Activated CD4-positive, alpha-beta T cell treated with anti-CD3 and anti-CD28 coated beads, Interleukin-2, Interleukin-6, amounts not matched to agents 100 ng/mL and 50 ng/mL, durations not matched to agents 16 hours and 8 hours (primary cell): ENCODE data around the gene SP3.

Experiments
- DNase-seq: peaks from one replicate; pipeline ENCODE4 v3.0.0-alpha.2; 2020

SP3 gene

GRCh38 chr2:173965372-173966025 lies at the start of gene SP3:
Gene SP3, minus strand, starts transcription at chr2:173965373. Its CDS starts 202 bp downstream, at chr2:173965171.
- DNase-seq = peak; percentile 97

- no peak for DNase-seq
Observed at GRCh38 chr2:174014699-174015070, 49.5 kb upstream of the SP3 start.

- DNase-seq = no peak
Observed at GRCh38 chr2:174014011-174014698, 49.0 kb upstream of the SP3 start.

GRCh38 chr2:174013315-174013751 lies 48.2 kb upstream of the SP3 start:
- DNase-seq = no peak

GRCh38 chr2:174012347-174013314 lies 47.5 kb upstream of the SP3 start:
- peak; percentile 20 for DNase-seq

- no peak for DNase-seq
Observed at GRCh38 chr2:174011796-174012195, 46.6 kb upstream of the SP3 start.

- DNase-seq = no peak
Observed at GRCh38 chr2:174011173-174011572, 46.0 kb upstream of the SP3 start.

GRCh38 chr2:174009488-174010223 lies 44.5 kb upstream of the SP3 start:
- DNase-seq = no peak

GRCh38 chr2:174008720-174009119 lies 43.5 kb upstream of the SP3 start:
- no peak for DNase-seq

- no peak for DNase-seq
Observed at GRCh38 chr2:174007010-174007409, 41.8 kb upstream of the SP3 start.

- no peak for DNase-seq
Observed at GRCh38 chr2:174005801-174006419, 40.7 kb upstream of the SP3 start.

GRCh38 chr2:174004905-174005605 lies 39.9 kb upstream of the SP3 start:
- peak; percentile 55 for DNase-seq

GRCh38 chr2:174003720-174004695 lies 38.8 kb upstream of the SP3 start:
- DNase-seq = no peak

GRCh38 chr2:174002679-174003078 lies 37.5 kb upstream of the SP3 start:
- no peak for DNase-seq

- DNase-seq = no peak
Observed at GRCh38 chr2:174001107-174001506, 35.9 kb upstream of the SP3 start.

- no peak for DNase-seq
Observed at GRCh38 chr2:173999724-174000123, 34.6 kb upstream of the SP3 start.

- DNase-seq = no peak
Observed at GRCh38 chr2:173999272-173999671, 34.1 kb upstream of the SP3 start.

GRCh38 chr2:173998386-173998785 lies 33.2 kb upstream of the SP3 start:
- DNase-seq = no peak

- DNase-seq = no peak
Observed at GRCh38 chr2:173997753-173998152, 32.6 kb upstream of the SP3 start.

GRCh38 chr2:173997269-173997668 lies 32.1 kb upstream of the SP3 start:
- no peak for DNase-seq
